Spleen (tissue), 3 donors: ENCODE measurements around the gene NR2F1-AS1.

Source experiments
- POLR2A ChIP-seq, 3 donors: fragments of 450-650 bp; IDR thresholded peaks; one replicate each; pipeline ENCODE4 v1.5.1; 2017; ENCODE audit warnings: antibody characterized with exemption in 3 of 3, mild to moderate bottlenecking in 1 of 3
- POLR2AphosphoS5 ChIP-seq, 3 donors: sonication (generic); formaldehyde crosslinking; IDR thresholded peaks; one replicate each; pipeline ENCODE4 v1.5.1; 2017; ENCODE audit warnings: antibody characterized with exemption in 3 of 3

DNA sequence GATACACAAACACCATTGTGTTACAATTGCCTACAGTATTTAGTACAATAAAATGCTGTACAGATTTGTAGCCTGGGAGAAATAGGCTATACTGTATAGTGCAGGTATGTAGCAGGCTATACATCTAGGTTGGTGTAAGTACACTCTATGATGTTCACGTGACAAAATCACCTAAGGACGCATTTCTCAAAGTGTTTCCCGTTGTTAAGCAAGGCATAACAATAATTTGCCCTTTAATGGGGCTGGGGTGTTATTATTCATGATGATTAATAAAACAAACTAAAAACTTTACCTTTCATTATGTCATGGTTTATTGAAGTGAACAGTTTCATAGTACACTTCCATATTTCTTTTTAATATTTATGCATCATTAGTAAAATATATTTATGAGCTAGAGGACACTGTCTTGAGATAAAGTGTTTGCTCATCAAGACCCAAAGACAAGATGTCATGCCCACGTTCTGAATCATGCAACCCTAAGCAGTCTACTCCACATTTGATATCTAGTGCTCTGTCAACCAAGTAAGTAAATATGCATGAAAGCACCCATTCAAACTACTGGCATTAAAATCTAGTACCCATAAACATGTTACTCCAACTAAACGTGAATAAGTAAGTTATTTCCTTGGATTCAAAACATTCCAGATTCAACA lies 220.5 kb downstream of the NR2F1-AS1 start:
- TF ChIP-seq POLR2A (IDR thresholded peaks at IDR 0.05) (no peak), POLR2AphosphoS5 (IDR thresholded peaks at IDR 0.05) (no peak)
